ENCODE measurements around the gene NDUFA11. TPM values are rescaled to one million over a fixed set of nuclear protein-coding genes. Genes with fewer than 3 reads are reported as not detected.

NDUFA11 gene
- total RNA-seq, 4 donors from 2014 or later, result 149 to 352 (median 235) TPM

GRCh38 chr19:5905114-5905778 is 1.7 kb upstream of the NDUFA11 start:
- DNase-seq, result no peak
- H3K4me3 ChIP-seq, result peak overlapping the region; percentile 33 to 86 (median 82)
- H3K27me3 ChIP-seq, result no peaks in the 10 kb centered on the region
- 42 to 71% methylated on average over 12 to 31 of the region's 31 CpGs for WGBS, 2 donors (ENCODE audit: low coverage in 1 of 2)
- H3K9me3 ChIP-seq, result no peaks in the 10 kb centered on the region
- peak overlapping the region; percentile 80 to 93 (median 88) for H3K27ac ChIP-seq
- no peaks in the 10 kb centered on the region for H3K36me3 ChIP-seq
- in situ Hi-C loops (cut with MboI; ENCODE audit: low pct_ligation_motif_present in 1 of 4, low pct_unique_long_range_greater_than_20kb in 1 of 4, low sequenced_read_pairs in 3 of 4) (no loop called here), intact Hi-C loops (cut with DNase I; ENCODE audit: low total_unique reads) (no loop called here)
- H3K4me1 ChIP-seq, result peaks cover 11 to 21% (median 21%) of the 10 kb centered on the region in 4 donors
- TF ChIP-seq CTCF (IDR thresholded peaks at IDR 0.05), result no peak
- TF ChIP-seq POLR2AphosphoS5 (IDR thresholded peaks at IDR 0.05), result no peak
- no peak for TF ChIP-seq EP300 (IDR thresholded peaks at IDR 0.05; ENCODE audit: low read depth)
- TF ChIP-seq POLR2A (IDR thresholded peaks at IDR 0.05), result no peak

DNA sequence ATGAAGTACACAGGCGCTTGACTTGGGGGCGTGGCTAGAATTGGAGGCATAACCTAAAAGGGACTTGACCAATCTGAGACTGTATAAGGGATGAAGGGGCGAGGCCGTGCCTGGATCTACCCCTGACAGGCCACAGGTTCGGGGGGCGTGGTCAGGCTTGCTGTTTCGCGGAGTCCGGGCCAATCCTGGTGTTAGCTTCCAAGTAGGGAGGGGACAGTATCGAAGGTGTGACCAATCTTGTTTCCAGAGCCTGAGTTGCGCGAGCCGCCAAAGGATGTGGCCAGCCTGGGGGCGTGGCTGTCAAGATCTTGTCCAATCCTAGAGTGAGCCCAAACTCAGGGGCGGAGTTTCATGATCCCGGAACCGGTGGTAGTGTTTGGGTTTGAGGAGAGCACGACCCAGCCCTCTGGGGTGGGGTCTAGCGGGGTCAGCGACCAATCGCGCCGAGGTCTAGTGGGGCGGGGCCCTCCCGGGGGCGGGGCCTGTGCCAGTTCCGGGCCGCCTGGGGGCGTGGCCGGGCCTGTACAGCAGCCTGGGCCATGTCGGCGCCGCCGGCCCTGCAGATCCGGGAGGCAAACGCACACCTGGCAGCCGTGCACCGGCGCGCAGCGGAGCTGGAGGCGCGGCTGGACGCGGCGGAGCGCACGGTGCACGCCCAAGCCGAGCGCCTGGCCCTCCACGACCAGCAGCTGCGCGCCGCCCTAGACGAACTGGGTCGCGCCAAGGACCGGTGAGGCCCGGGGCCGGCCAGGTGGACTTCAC is 943 bp upstream of the NDUFA11 start, which contains the start of gene VMAC:
TSS of gene VMAC (plus strand) at position 521 of the 762 bp plus-strand sequence. CDS start at position 540, 19 bp downstream.
- intact Hi-C loops (cut with DNase I; ENCODE audit: low total_unique reads) (no loop called here), in situ Hi-C loops (cut with MboI; ENCODE audit: low pct_ligation_motif_present in 1 of 4, low pct_unique_long_range_greater_than_20kb in 1 of 4, low sequenced_read_pairs in 3 of 4) (no loop called here)
- Histone ChIP-seq H3K4me3 (peak within 1 kb of the TSS; percentile 52 to 86 (median 82)), H3K27ac (peak within 1 kb of the TSS; percentile 84 to 93 (median 88)), H3K9me3 (no peaks in the 10 kb centered on the region), H3K4me1 (peaks cover 11 to 21% (median 21%) of the 10 kb centered on the region in 4 donors), H3K27me3 (no peaks in the 10 kb centered on the region), H3K36me3 (no peaks in the 10 kb centered on the region)
- 0% methylated on average over 35 of the region's 61 CpGs; no CpG with 5 or more reads in 1 of the 2 donors for WGBS, 2 donors (ENCODE audit: low coverage in 1 of 2)
- peak; percentile 100 for DNase-seq
- TF ChIP-seq EP300 (IDR thresholded peaks at IDR 0.05; ENCODE audit: low read depth) (no peak), CTCF (IDR thresholded peaks at IDR 0.05) (peak in 1 of 5 experiments; percentile 15), POLR2AphosphoS5 (IDR thresholded peaks at IDR 0.05) (peak; percentile 75 to 84 (median 82)), POLR2A (IDR thresholded peaks at IDR 0.05) (peak; percentile 66)

DNA sequence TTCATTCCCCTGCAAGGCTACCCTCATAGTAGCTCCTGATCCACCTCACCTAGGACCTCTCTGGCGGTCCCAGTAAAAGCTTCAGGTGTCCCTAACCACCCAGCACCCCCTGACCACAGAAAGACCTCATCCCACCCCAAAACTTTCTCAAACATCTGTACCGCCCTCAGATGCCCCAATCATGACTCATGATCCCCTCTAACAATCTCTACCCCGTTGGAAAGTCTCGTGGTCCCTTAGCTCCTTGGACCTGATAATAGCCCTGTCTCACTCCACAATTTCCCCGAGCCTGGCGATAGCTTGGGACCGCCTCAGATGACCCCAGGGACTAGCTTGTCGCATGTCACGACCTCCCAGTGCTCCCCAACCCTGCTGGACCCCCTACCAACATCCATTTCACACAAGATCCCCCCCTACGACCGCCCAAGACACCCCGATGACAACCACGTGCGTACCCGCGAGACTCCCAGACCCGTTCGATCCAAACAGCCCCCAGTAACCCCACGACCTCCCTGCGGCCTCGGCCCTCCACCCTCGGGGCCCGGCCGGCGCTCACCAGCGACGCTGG is 450 bp downstream of the NDUFA11 start:
- no peak for DNase-seq
- H3K4me3 ChIP-seq, result peak overlapping the region; percentile 52 to 80 (median 62)
- H3K27me3 ChIP-seq, result no peaks in the 10 kb centered on the region
- TF ChIP-seq CTCF (IDR thresholded peaks at IDR 0.05) (peak in 1 of 5 experiments; percentile 10), POLR2AphosphoS5 (IDR thresholded peaks at IDR 0.05) (no peak), POLR2A (IDR thresholded peaks at IDR 0.05) (no peak)
- peak overlapping the region; percentile 84 to 93 (median 88) for H3K27ac ChIP-seq
- H3K9me3 ChIP-seq, result no peaks in the 10 kb centered on the region
- no peaks in the 10 kb centered on the region for H3K36me3 ChIP-seq
- in situ Hi-C loops (cut with MboI; ENCODE audit: low pct_ligation_motif_present in 1 of 4, low pct_unique_long_range_greater_than_20kb in 1 of 4, low sequenced_read_pairs in 3 of 4) (no loop called here), intact Hi-C loops (cut with DNase I; ENCODE audit: low total_unique reads) (no loop called here)
- WGBS, 2 donors (ENCODE audit: low coverage in 1 of 2), result 0 to 1% methylated on average over 3 to 27 of the region's 27 CpGs
- H3K4me1 ChIP-seq, result peaks cover 11 to 21% (median 21%) of the 10 kb centered on the region in 4 donors

- no peaks in the 10 kb centered on the region for H3K9me3 ChIP-seq
- in situ Hi-C loops (cut with MboI; ENCODE audit: low pct_ligation_motif_present in 1 of 4, low pct_unique_long_range_greater_than_20kb in 1 of 4, low sequenced_read_pairs in 3 of 4) (no loop called here), intact Hi-C loops (cut with DNase I; ENCODE audit: low total_unique reads) (no loop called here)
- H3K4me1 ChIP-seq, result peaks cover 7 to 20% (median 19%) of the 10 kb centered on the region in 4 donors
- H3K27me3 ChIP-seq, result no peaks in the 10 kb centered on the region
- H3K27ac ChIP-seq, result no peak overlapping the region
- DNase-seq, result no peak
- peaks cover 0 to 7% (median 0%) of the 10 kb centered on the region in 4 donors for H3K36me3 ChIP-seq
- 87 to 89% methylated on average over 6 to 8 of the region's 8 CpGs for WGBS, 2 donors (ENCODE audit: low coverage in 1 of 2)
- no peak overlapping the region for H3K4me3 ChIP-seq
- no peak for TF ChIP-seq CTCF (IDR thresholded peaks at IDR 0.05)
- no peak for TF ChIP-seq POLR2AphosphoS5 (IDR thresholded peaks at IDR 0.05)
- TF ChIP-seq POLR2A (IDR thresholded peaks at IDR 0.05), result no peak
- TF ChIP-seq EP300 (IDR thresholded peaks at IDR 0.05; ENCODE audit: low read depth), result no peak
These were observed 2.6 kb downstream of the NDUFA11 start for GRCh38 chr19:5900976-5901375.
